HepG2 (cell line): ENCODE data around the gene PCSK6. TPM values are rescaled to one million over a fixed set of nuclear protein-coding genes. Genes with fewer than 3 reads are reported as not detected.

ENCODE experiments used
- ATAC-seq: fragments of 200-7000 bp; cut with Tn5 transposase; 3 replicates; pipeline ENCODE4 v1.9.1; 2020; ENCODE audit warnings: mild to moderate bottlenecking, moderate library complexity
- BruUV-seq: library from RNA; stranded (reverse); fragments of 400-500 nt; replicated peaks from 2 replicates; lab custom pipeline; 2021; lab: Mats Ljungman, UMichigan
- CTCF ChIA-PET: fragments of 300-600 bp; formaldehyde crosslinking; extraction: SDS; loops from one replicate; lab custom pipeline; 2021; ENCODE audit warnings: low total read pairs, inconsistent platforms, low intra/inter-chr PET ratio; lab: Yijun Ruan, JAX
- POLR2A ChIA-PET: fragments of 350-600 bp; sonication (Branson Sonifier 250); formaldehyde crosslinking; loops from one replicate; lab custom pipeline; 2020; ENCODE audit warnings: antibody characterized with exemption, inconsistent platforms; lab: Yijun Ruan, JAX
- DNase-seq: peaks from one replicate; pipeline ENCODE4 v3.0.0-alpha.2; 2015; ENCODE audit warnings: low spot score
- FAIRE-seq: peaks from 3 replicates; lab custom pipeline; 2011; peaks lifted over from hg19 to GRCh38; lab: Jason Lieb, UNC
- H2AFZ ChIP-seq: one replicate; pipeline ENCODE4 v1.6.1; 2011; ENCODE audit warnings: low read length, inconsistent platforms
- H3K27ac ChIP-seq: fragments of 300-600 bp; 3 replicates; pipeline ENCODE4 v1.8.0; 2011; ENCODE audit warnings: mixed run types, mild to moderate bottlenecking, mixed read lengths, low read length, inconsistent platforms; ENCODE audit not compliant: insufficient read depth; ENCODE audit errors: extremely low read length
- H3K27me3 ChIP-seq, 2 experiments: fragments of 200-600 bp in 1 of 2; 2 replicates in 1 of 2; 3 replicates in 1 of 2; pipeline versions ENCODE4 v1.6.0 to v1.8.0; 2011; ENCODE audit warnings: low read length in 2 of 2, mild to moderate bottlenecking in 2 of 2, moderate library complexity in 2 of 2, inconsistent platforms in 1 of 2; ENCODE audit not compliant: insufficient read depth in 2 of 2, control insufficient read depth in 1 of 2
- H3K36me3 ChIP-seq, 2 experiments: fragments of 200-600 bp in 1 of 2; replicated peaks in 1 of 2; 2 replicates in 1 of 2; 3 replicates in 1 of 2; pipeline versions ENCODE4 v1.5.1 to v1.8.0; 2011; ENCODE audit warnings: low read length in 2 of 2, inconsistent platforms in 1 of 2; ENCODE audit not compliant: insufficient read depth in 2 of 2, control insufficient read depth in 1 of 2
- H3K4me1 ChIP-seq: 2 replicates; pipeline ENCODE4 v1.5.1; 2012; ENCODE audit warnings: low read length, inconsistent platforms; ENCODE audit not compliant: insufficient read depth
- H3K4me2 ChIP-seq: 2 replicates; pipeline ENCODE4 v1.6.0; 2011; ENCODE audit warnings: low read depth, low read length, inconsistent platforms
- H3K4me3 ChIP-seq, 3 experiments: fragments of 200-600 bp in 1 of 3; sonication (generic), shearing (Covaris generic) in 1 of 3; replicated peaks in 1 of 3; 2 replicates each; pipeline ENCODE4 v1.5.1; 2011 to 2016; ENCODE audit warnings: low read length in 3 of 3, inconsistent platforms in 2 of 3, low read depth in 2 of 3, mild to moderate bottlenecking in 2 of 3, control low read depth in 1 of 3, mixed read lengths in 1 of 3; ENCODE audit not compliant: insufficient read depth in 1 of 3
- H3K79me2 ChIP-seq: one replicate; pipeline ENCODE4 v1.6.1; 2011; ENCODE audit warnings: low read length, inconsistent platforms; ENCODE audit not compliant: insufficient read depth
- H3K9ac ChIP-seq: 2 replicates; pipeline ENCODE4 v1.6.0; 2011; ENCODE audit warnings: mild to moderate bottlenecking, low read depth, low read length, inconsistent platforms; ENCODE audit not compliant: insufficient read depth
- H3K9me3 ChIP-seq: 2 replicates; pipeline ENCODE4 v1.5.1; 2012; ENCODE audit warnings: mild to moderate bottlenecking, low read length
- H4K20me1 ChIP-seq: 2 replicates; pipeline ENCODE4 v1.6.0; 2011; ENCODE audit warnings: inconsistent platforms, mild to moderate bottlenecking, low read length, moderate library complexity; ENCODE audit not compliant: insufficient read depth
- CEBPG ChIP-seq: IDR thresholded peaks from 2 replicates; pipeline ENCODE4 v1.6.1; 2016
- EEA1 ChIP-seq: sonication (generic); formaldehyde crosslinking; IDR thresholded peaks from 2 replicates; pipeline ENCODE4 v1.5.1; 2020; ENCODE audit warnings: mild to moderate bottlenecking, missing genetic modification reagents, borderline replicate concordance
- IRF2 ChIP-seq: IDR thresholded peaks from 2 replicates; pipeline ENCODE4 v1.6.1; 2018; ENCODE audit warnings: missing genetic modification reagents, missing compliant biosample characterization
- NFIB ChIP-seq: sonication (generic); formaldehyde crosslinking; IDR thresholded peaks from 2 replicates; pipeline ENCODE4 v1.9.0; 2021; ENCODE audit warnings: missing genetic modification reagents, mild to moderate bottlenecking, borderline replicate concordance
- NFRKB ChIP-seq: fragments of 450-650 bp; IDR thresholded peaks from 2 replicates; pipeline ENCODE4 v1.6.1; 2017
- POGZ ChIP-seq: sonication (generic); formaldehyde crosslinking; IDR thresholded peaks from 2 replicates; pipeline ENCODE4 v1.4.0; 2020; ENCODE audit warnings: mild to moderate bottlenecking, missing genetic modification reagents
- POLR2A ChIP-seq, 2 experiments: IDR thresholded peaks; 2 replicates each; pipeline ENCODE4 v1.6.1; 2011; ENCODE audit warnings: low read depth in 2 of 2, low read length in 2 of 2, mild to moderate bottlenecking in 1 of 2, moderate library complexity in 1 of 2; ENCODE audit not compliant: insufficient read depth in 1 of 2
- RFXANK ChIP-seq: IDR thresholded peaks from 2 replicates; pipeline ENCODE4 v1.6.1; 2016
- SNRNP70 ChIP-seq: fragments of 200-400 bp; formaldehyde crosslinking; IDR thresholded peaks from 2 replicates; pipeline ENCODE4 v1.6.1; 2017; ENCODE audit warnings: mild to moderate bottlenecking, low read depth, low read length, moderate library complexity
- SPEN ChIP-seq: sonication (generic); formaldehyde crosslinking; IDR thresholded peaks from 2 replicates; pipeline ENCODE4 v1.5.1; 2020; ENCODE audit warnings: low read depth, mild to moderate bottlenecking, missing genetic modification reagents
- WIZ ChIP-seq: sonication (generic); formaldehyde crosslinking; IDR thresholded peaks from 2 replicates; pipeline ENCODE4 v1.5.1; 2020; ENCODE audit warnings: mild to moderate bottlenecking, missing genetic modification reagents
- ZBTB7A ChIP-seq: sonication (generic); formaldehyde crosslinking; IDR thresholded peaks from 2 replicates; pipeline ENCODE4 v1.8.0; 2022; ENCODE audit warnings: mild to moderate bottlenecking, missing genetic modification reagents
- ZBTB8A ChIP-seq: sonication (generic); formaldehyde crosslinking; IDR thresholded peaks from 2 replicates; pipeline ENCODE4 v1.4.0; 2020; ENCODE audit warnings: mild to moderate bottlenecking, low read depth, missing genetic modification reagents, borderline replicate concordance
- ZFP1 ChIP-seq: IDR thresholded peaks from 2 replicates; pipeline ENCODE4 v1.6.1; 2016
- ZFP91 ChIP-seq: sonication (generic); formaldehyde crosslinking; IDR thresholded peaks from 2 replicates; pipeline ENCODE4 v1.9.0; 2022; ENCODE audit warnings: missing genetic modification reagents, mild to moderate bottlenecking, borderline replicate concordance
- ZNF30 ChIP-seq: sonication (generic); formaldehyde crosslinking; IDR thresholded peaks from 2 replicates; pipeline ENCODE4 v1.5.0; 2020; ENCODE audit warnings: mild to moderate bottlenecking, missing genetic modification reagents
- ZNF354B ChIP-seq: sonication (generic); formaldehyde crosslinking; IDR thresholded peaks from 2 replicates; pipeline ENCODE4 v1.8.0; 2022; ENCODE audit warnings: mild to moderate bottlenecking, missing genetic modification reagents
- ZNF382 ChIP-seq: sonication (generic); formaldehyde crosslinking; IDR thresholded peaks from 2 replicates; pipeline ENCODE4 v1.5.0; 2020; ENCODE audit warnings: missing genetic modification reagents, mild to moderate bottlenecking, borderline replicate concordance
- ZNF383 ChIP-seq: sonication (generic); formaldehyde crosslinking; IDR thresholded peaks from 2 replicates; pipeline ENCODE4 v1.4.0; 2020; ENCODE audit warnings: missing genetic modification reagents, mild to moderate bottlenecking, borderline replicate concordance
- ZNF546 ChIP-seq: sonication (generic); formaldehyde crosslinking; conservative IDR thresholded peaks from 2 replicates; pipeline ENCODE4 v1.8.1; 2023; ENCODE audit warnings: mild to moderate bottlenecking, missing genetic modification reagents
- WGBS: methylation state at CpG from one replicate; pipeline ENCODE4 v1.1.6; 2017; ENCODE audit warnings: low lambda C conversion rate; 5-methylcytosine and 5-hydroxymethylcytosine counted together
- in situ Hi-C: cut with HindIII; loops from 2 replicates; pipeline ENCODE4 v1.10.0; 2017; ENCODE audit warnings: low pct_unique_long_range_greater_than_20kb; ENCODE audit not compliant: extremely low pct_ligation_motif_present
- intact Hi-C: fragments of 100-400 bp; cut with micrococcal nuclease; formaldehyde crosslinking; loops from one replicate; pipeline ENCODE4 v1.10.0; 2022; ENCODE audit not compliant: unreplicated experiment
- polyA plus RNA-seq, 8 experiments: library from polyadenylated mRNA; depleted of rRNA in 3 of 8; stranded (reverse) in 7 of 8; unstranded in 1 of 8; fragments of >200 nt; fragmentation: Illumina TruSeq in 4 of 8; extraction: Trizol in 4 of 8; gene quantifications; 2 replicates each; pipeline versions ENCODE4 v1.2.1 to v1.2.3, GENCODE V29; 2011 to 2016; ENCODE audit warnings: low read depth in 4 of 8, missing spikeins in 1 of 8, mixed read lengths in 1 of 8; ENCODE audit not compliant: insufficient read depth in 1 of 8
- total RNA-seq, 5 experiments: library from RNA; depleted of rRNA; stranded (reverse); fragments of >200 nt; fragmentation: Illumina TruSeq; extraction: Trizol; gene quantifications; 2 replicates each; pipeline ENCODE4 v1.2.3, GENCODE V29; 2016; ENCODE audit warnings: low read depth in 1 of 5

PCSK6 gene
- total and polyA plus RNA-seq, 2 of the 13 experiments (the other 11 are each of a cell fraction or from before 2014, with no cell fraction given): 56.5 to 155 TPM

GRCh38 chr15:101406526-101407195, 82.8 kb downstream of the PCSK6 start:
- TF ChIP-seq ZBTB7A (CRISPR knock-in tag) (no peak), NFIB (no peak), ZBTB8A (CRISPR knock-in tag) (no peak), EEA1 (no peak), IRF2 (CRISPR knock-in tag) (no peak), SPEN (no peak), POLR2A (IDR thresholded peaks at IDR 0.05; ENCODE audit: insufficient read depth in 1 of 2, low read depth in 2 of 2, low read length in 2 of 2) (no peak), ZNF382 (CRISPR knock-in tag) (no peak), CEBPG (CRISPR knock-in tag) (no peak)
- H3K27me3 ChIP-seq: no peaks in the 10 kb centered on the region
- H3K36me3 ChIP-seq: peaks cover 24 to 56% of the 10 kb centered on the region in 2 experiments
- no peaks in the 10 kb centered on the region for H3K9me3 ChIP-seq
- H3K4me1 ChIP-seq: no peaks in the 10 kb centered on the region
- ChIA-PET CTCF (no interaction called here), POLR2A (no interaction called here)
- H3K4me2 ChIP-seq: no peak overlapping the region
- ATAC-seq: no peak; the same call in 2 of the 3 replicates
- no peak overlapping the region for H2AFZ ChIP-seq
- 94% methylated on average over 13 of the region's 20 CpGs for WGBS
- no peak overlapping the region for H3K4me3 ChIP-seq
- in situ Hi-C loops: no loop called here
- intact Hi-C loops: no loop called here
- no peaks in the 10 kb centered on the region for H4K20me1 ChIP-seq
- H3K27ac ChIP-seq: no peak overlapping the region
- FAIRE-seq: no peak
- H3K9ac ChIP-seq: no peak overlapping the region
- H3K79me2 ChIP-seq: no peaks in the 10 kb centered on the region
- no TSS peak for BruUV-seq
- no peak for DNase-seq

DNA sequence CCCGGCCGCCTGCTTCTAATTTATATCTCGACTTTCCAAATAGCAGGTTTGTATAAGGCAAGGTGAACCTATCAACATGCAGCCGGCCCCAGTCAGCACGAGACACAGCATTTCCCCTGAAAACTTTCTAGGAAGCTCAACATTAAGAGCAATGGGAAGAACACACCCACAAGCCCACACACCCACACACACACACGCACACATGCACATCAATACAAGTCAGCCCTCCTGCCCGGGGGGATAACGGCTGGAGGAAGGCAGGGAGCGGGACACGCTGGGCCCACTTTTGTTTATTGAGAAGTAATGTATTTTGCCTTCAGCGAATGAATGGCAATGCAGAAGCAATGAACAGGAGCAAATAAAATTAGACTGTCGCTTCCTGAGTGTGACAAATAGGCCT, 83.5 kb downstream of the PCSK6 start:
- ATAC-seq (no peak), DNase-seq (no peak), FAIRE-seq (no peak)
- H3K36me3 ChIP-seq: peaks cover 25 to 56% of the 10 kb centered on the region in 2 experiments
- WGBS: 98% methylated on average over 12 of the region's 12 CpGs
- POLR2A ChIA-PET: no interaction called here
- in situ Hi-C loops (no loop called here), intact Hi-C loops (no loop called here)
- no TSS peak for BruUV-seq
- no peaks in the 10 kb centered on the region for H3K9me3 ChIP-seq
- H3K79me2 ChIP-seq: no peaks in the 10 kb centered on the region
- H3K4me1 ChIP-seq: no peaks in the 10 kb centered on the region
- H3K9ac ChIP-seq: no peak overlapping the region
- H4K20me1 ChIP-seq: no peaks in the 10 kb centered on the region; the same call in 1 of the 2 replicates
- CTCF ChIA-PET: no interaction called here
- H3K4me2 ChIP-seq: no peak overlapping the region
- H3K27me3 ChIP-seq: no peaks in the 10 kb centered on the region
- H2AFZ ChIP-seq: no peak overlapping the region
- no peak overlapping the region for H3K4me3 ChIP-seq
- no peak overlapping the region for H3K27ac ChIP-seq
- TF ChIP-seq RFXANK (CRISPR knock-in tag): no peak
- no peak for TF ChIP-seq ZFP1 (CRISPR knock-in tag)
- no peak for TF ChIP-seq POGZ (CRISPR knock-in tag)
- no peak for TF ChIP-seq WIZ
- TF ChIP-seq NFRKB: no peak
- TF ChIP-seq ZFP91 (CRISPR knock-in tag): no peak
- TF ChIP-seq ZNF546 (CRISPR knock-in tag): no peak
- TF ChIP-seq ZNF30 (CRISPR knock-in tag): no peak
- TF ChIP-seq ZNF383 (CRISPR knock-in tag): no peak
- TF ChIP-seq ZNF354B: no peak
- no peak for TF ChIP-seq SNRNP70
